NCI-H146 treated with DMSO at 0.1 percent for 48 hours (cell line): ENCODE data around the gene ABCB1.
"Not testable (repeated sequence)": the region's sequence is repeated elsewhere in the genome, so short reads cannot be mapped to it uniquely, and the experiment has no call there.

Experiments
- DNase-seq: peaks from one replicate; lab custom pipeline; 2025; ENCODE audit not compliant: unreplicated experiment; lab: John Stamatoyannopoulos, UW

Gene ABCB1

GRCh38 chr7:87474533-87475358 lies 125.9 kb downstream of the ABCB1 start:
- DNase-seq: no peak

GRCh38 chr7:87473986-87474385 lies 126.7 kb downstream of the ABCB1 start:
- no peak for DNase-seq

GRCh38 chr7:87473192-87473591 lies 127.5 kb downstream of the ABCB1 start:
- no peak for DNase-seq

- no peak for DNase-seq
Measured at GRCh38 chr7:87471473-87471872, 129.2 kb downstream of the ABCB1 start.

DNA sequence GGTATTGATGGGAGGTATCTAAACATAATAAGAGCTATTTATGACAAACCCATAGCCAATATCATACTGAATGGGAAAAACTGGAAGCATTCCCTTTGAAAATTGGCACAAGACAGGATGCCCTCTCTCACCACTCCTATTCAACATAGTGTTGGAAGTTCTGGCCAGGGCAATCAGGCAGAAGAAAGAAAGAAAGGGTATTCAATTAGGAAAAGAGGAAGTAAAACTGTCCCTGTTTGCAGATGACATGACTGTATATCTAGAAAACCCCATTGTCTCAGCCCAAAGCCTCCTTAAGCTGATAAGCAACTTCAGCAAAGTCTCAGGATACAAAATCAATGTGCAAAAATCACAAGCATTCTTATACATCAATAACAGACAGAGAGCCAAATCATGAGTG lies 131.5 kb downstream of the ABCB1 start:
- not testable (repeated sequence) for DNase-seq

GRCh38 chr7:87465534-87465880 lies 135.2 kb downstream of the ABCB1 start:
- not testable (repeated sequence) for DNase-seq

DNA sequence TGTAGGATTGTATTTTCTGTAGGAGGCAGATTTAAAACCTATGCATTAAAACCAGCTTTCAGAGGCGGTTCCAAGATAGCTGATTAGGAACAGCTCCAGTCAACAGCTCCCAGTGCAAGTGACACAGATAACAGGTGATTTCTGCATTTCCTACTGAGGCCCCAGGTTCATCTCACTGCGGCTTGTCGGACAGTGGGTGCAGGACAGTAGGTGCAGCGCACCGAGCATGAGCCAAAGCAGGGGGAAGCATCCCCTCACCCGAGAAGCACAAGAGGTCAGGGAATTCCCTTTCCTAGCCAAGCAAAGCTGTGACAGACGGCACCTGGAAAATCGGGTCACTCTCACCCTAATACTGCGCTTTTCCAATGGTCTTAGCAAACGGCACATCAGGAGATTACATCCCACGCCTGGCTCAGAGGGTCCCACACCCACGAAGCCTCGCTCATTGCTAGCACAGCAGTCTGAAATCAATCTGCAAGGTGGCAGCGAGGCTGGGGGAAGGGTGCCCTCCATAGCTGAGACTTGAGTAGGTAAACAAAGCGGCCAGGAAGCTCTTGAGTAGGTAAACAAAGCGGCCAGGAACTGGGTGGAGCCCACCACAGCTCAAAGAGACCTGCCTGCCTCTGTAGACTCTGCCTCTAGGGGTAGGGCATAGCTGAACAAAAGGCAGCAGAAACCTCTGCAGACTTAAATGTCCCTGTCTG lies 135.7 kb downstream of the ABCB1 start:
- DNase-seq: peak; percentile 26

DNA sequence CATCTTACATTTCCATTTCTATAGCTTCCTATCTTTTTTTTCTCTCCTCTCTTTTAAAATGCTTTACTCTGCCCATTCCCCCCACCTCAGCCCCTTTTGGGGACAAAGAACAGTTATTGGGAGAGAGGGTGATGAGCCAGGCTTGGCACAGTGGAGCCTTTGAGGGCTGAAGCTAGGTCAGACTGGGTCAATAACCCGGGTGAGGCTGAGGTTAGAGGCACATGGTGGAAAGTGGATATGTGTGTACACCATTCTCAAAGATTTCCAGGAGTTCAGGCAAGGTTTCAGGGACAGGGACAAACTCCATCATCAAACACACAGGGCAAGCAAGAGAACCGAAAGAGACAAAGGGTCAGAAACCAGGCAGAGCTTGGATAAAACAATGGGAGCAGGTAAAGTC lies 136.7 kb downstream of the ABCB1 start:
- DNase-seq: no peak

DNA sequence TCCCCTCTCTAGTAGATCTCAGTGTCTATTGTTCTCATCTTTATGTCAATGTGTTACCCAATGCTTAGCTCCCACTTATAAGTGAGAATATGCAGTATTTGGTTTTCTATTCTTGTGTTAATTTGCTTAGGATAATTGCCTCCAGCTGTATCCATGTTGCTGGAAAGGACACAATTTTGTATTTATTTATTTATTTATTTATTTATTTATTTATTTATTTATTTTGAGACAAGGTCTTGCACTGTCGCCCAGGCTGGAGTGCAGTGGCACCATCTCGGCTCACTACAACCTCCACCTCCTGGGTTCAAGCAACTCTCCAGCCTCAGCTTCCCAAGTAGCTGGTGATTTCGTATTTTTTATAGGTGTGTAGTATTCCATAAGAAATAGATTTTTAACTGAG lies 140.2 kb downstream of the ABCB1 start:
- not testable (repeated sequence) for DNase-seq

DNA sequence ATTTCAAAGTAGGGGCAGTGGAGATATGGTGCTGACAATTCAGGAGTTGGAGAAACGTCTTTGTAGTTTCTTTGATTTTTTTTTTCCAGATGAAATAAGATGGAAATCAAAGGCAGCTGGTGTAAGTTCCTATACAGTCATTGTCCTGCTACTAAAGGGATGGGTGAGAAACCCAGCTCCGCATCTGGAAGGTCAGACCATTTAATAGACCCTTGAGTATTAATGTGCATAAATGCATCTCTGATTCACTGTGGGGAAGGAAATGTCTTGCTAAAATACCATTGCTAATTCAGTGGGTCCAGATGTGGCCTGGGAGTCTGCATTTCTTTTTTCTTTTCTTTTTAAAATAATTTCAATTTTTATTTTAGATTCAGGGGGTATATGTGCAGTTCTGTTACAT lies 140.7 kb downstream of the ABCB1 start:
- no peak for DNase-seq

DNA sequence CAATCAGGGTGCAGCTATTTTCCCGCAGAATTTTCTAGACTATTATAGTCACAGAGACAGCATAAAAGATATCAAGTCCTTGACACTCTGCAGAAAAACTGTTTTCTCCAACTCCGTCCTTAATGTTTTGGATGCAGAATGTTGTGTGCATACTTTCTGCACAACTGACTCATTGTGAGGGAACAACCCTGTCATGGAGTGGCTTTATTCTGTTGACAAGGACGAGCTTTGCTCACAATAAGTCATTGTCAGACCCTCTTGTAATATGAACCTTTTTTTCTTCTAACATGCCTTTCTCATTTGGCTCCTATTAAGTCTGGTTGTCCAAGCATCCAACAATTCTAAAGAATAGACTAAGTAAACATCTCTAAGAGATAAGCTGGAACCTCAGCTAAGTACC lies 142.5 kb downstream of the ABCB1 start:
- no peak for DNase-seq

GRCh38 chr7:87456247-87456646 lies 144.4 kb downstream of the ABCB1 start:
- peak; percentile 28 for DNase-seq
